ENCODE measurements around the gene UBE2N.
A peak's percentile ranks its signal among the peaks of the same experiment; 100 is the strongest.

The UBE2N gene

DNA sequence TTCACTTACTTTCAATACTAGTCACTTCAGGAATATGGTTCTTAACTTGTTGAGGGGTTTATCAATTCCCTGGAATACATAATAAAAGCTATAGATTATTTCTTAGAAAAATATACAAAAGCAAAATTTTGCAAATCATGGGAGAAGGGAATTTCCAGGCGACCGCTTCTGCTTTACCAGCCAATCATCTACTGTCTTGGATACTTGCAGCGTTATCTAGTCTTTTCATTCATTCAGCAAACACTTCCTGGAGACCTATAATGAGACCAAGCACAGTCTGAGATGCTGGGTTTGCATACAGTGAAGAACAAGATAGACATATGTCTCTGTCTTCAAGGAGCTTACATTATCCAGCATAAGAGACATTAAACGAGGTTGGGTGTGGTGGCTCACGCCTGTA is 24.1 kb upstream of the UBE2N start:
- H3K79me2 ChIP-seq (ENCODE audit: insufficient read depth, low read length), result peaks cover 34% of the 10 kb centered on the region
- H3K4me3 ChIP-seq (ENCODE audit: low read length, poor library complexity, severe bottlenecking), result no peak overlapping the region
- H3K4me1 ChIP-seq (ENCODE audit: insufficient read depth, low read length, poor library complexity, severe bottlenecking), result peaks cover 25% of the 10 kb centered on the region
- H3K9ac ChIP-seq (ENCODE audit: low read depth, low read length, poor library complexity, severe bottlenecking), result no peak overlapping the region
- no peaks in the 10 kb centered on the region for H3K9me2 ChIP-seq (replicated peaks; ENCODE audit: low read depth, low read length)
- H3K36me3 ChIP-seq (ENCODE audit: insufficient read depth, low read length), result no peaks in the 10 kb centered on the region
- H3K4me2 ChIP-seq (ENCODE audit: low read depth, low read length, poor library complexity, severe bottlenecking), result no peak overlapping the region
- peaks cover 28% of the 10 kb centered on the region for H4K20me1 ChIP-seq (ENCODE audit: insufficient read depth, low read length, poor library complexity, severe bottlenecking)
- no peaks in the 10 kb centered on the region for H3K9me3 ChIP-seq (ENCODE audit: insufficient read depth, low read depth, low read length)
- no peaks in the 10 kb centered on the region for H3F3A ChIP-seq (ENCODE audit: low read depth)
- no peaks in the 10 kb centered on the region for H3K27me3 ChIP-seq (ENCODE audit: insufficient read depth, low read length, poor library complexity, severe bottlenecking)
- TF ChIP-seq EZH2phosphoT487 (IDR thresholded peaks at IDR 0.05; ENCODE audit: borderline replicate concordance), result no peak
- H2AFZ ChIP-seq (ENCODE audit: low read length), result no peak overlapping the region

- TF ChIP-seq, protein P1, sequence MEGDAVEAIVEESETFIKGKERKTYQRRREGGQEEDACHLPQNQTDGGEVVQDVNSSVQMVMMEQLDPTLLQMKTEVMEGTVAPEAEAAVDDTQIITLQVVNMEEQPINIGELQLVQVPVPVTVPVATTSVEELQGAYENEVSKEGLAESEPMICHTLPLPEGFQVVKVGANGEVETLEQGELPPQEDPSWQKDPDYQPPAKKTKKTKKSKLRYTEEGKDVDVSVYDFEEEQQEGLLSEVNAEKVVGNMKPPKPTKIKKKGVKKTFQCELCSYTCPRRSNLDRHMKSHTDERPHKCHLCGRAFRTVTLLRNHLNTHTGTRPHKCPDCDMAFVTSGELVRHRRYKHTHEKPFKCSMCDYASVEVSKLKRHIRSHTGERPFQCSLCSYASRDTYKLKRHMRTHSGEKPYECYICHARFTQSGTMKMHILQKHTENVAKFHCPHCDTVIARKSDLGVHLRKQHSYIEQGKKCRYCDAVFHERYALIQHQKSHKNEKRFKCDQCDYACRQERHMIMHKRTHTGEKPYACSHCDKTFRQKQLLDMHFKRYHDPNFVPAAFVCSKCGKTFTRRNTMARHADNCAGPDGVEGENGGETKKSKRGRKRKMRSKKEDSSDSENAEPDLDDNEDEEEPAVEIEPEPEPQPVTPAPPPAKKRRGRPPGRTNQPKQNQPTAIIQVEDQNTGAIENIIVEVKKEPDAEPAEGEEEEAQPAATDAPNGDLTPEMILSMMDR (conservative IDR thresholded peaks at IDR 0.05; ENCODE audit: low read length), result no peak
- TF ChIP-seq EZH2phosphoT487 (IDR thresholded peaks at IDR 0.05; ENCODE audit: borderline replicate concordance), result no peak
Observed at GRCh38 chr12:93461503-93461902, 19.8 kb upstream of the UBE2N start.

DNA sequence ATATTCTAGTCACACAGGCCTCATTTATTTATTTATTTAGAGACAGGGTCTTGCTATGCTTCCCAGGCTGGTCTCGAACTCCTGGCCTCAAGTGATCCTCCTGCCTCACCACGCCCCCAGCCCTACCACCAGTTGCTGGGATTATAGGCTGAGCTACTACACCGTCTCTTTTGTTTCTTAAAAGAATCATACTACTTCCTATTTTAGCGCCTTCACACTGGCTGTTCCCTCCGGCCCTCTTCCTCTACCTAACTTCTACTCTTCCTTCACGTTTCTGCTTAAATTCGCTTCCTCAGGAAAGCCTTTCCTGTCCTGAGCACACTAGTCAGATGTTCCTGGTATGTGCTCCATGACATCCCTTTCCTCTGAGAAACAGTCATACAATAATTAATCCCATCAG is 19.2 kb upstream of the UBE2N start:
- Histone ChIP-seq H3K4me1 (ENCODE audit: insufficient read depth, low read length, poor library complexity, severe bottlenecking) (peaks cover 5% of the 10 kb centered on the region), H3K36me3 (ENCODE audit: insufficient read depth, low read length) (no peaks in the 10 kb centered on the region), H3K9ac (ENCODE audit: low read depth, low read length, poor library complexity, severe bottlenecking) (no peak overlapping the region), H3K4me2 (ENCODE audit: low read depth, low read length, poor library complexity, severe bottlenecking) (no peak overlapping the region), H3K9me3 (ENCODE audit: insufficient read depth, low read depth, low read length) (no peaks in the 10 kb centered on the region), H4K20me1 (ENCODE audit: insufficient read depth, low read length, poor library complexity, severe bottlenecking) (no peaks in the 10 kb centered on the region), H3K27me3 (ENCODE audit: insufficient read depth, low read length, poor library complexity, severe bottlenecking) (no peaks in the 10 kb centered on the region), H3K9me2 (replicated peaks; ENCODE audit: low read depth, low read length) (no peaks in the 10 kb centered on the region), H3F3A (ENCODE audit: low read depth) (no peaks in the 10 kb centered on the region), H2AFZ (ENCODE audit: low read length) (peak overlapping the region; percentile 24; the same call in 1 of the 2 replicates), H3K79me2 (ENCODE audit: insufficient read depth, low read length) (no peaks in the 10 kb centered on the region), H3K4me3 (ENCODE audit: low read length, poor library complexity, severe bottlenecking) (no peak overlapping the region)
- no peak for TF ChIP-seq EZH2phosphoT487 (IDR thresholded peaks at IDR 0.05; ENCODE audit: borderline replicate concordance)
- TF ChIP-seq, protein P1 (conservative IDR thresholded peaks at IDR 0.05; ENCODE audit: low read length), result no peak

More at GRCh38 chr12:93461503-93461902, 19.8 kb upstream of the UBE2N start:
- Histone ChIP-seq H3K4me2 (ENCODE audit: low read depth, low read length, poor library complexity, severe bottlenecking) (no peak overlapping the region), H3K79me2 (ENCODE audit: insufficient read depth, low read length) (no peaks in the 10 kb centered on the region), H3K4me1 (ENCODE audit: insufficient read depth, low read length, poor library complexity, severe bottlenecking) (peaks cover 5% of the 10 kb centered on the region), H2AFZ (ENCODE audit: low read length) (no peak overlapping the region), H3K9me3 (ENCODE audit: insufficient read depth, low read depth, low read length) (no peaks in the 10 kb centered on the region), H3K36me3 (ENCODE audit: insufficient read depth, low read length) (no peaks in the 10 kb centered on the region), H3K4me3 (ENCODE audit: low read length, poor library complexity, severe bottlenecking) (no peak overlapping the region), H3F3A (ENCODE audit: low read depth) (no peaks in the 10 kb centered on the region), H3K9me2 (replicated peaks; ENCODE audit: low read depth, low read length) (no peaks in the 10 kb centered on the region), H3K27me3 (ENCODE audit: insufficient read depth, low read length, poor library complexity, severe bottlenecking) (no peaks in the 10 kb centered on the region), H4K20me1 (ENCODE audit: insufficient read depth, low read length, poor library complexity, severe bottlenecking) (no peaks in the 10 kb centered on the region), H3K9ac (ENCODE audit: low read depth, low read length, poor library complexity, severe bottlenecking) (no peak overlapping the region)

- Histone ChIP-seq H3K4me1 (ENCODE audit: insufficient read depth, low read length, poor library complexity, severe bottlenecking) (peaks cover 5% of the 10 kb centered on the region), H3K36me3 (ENCODE audit: insufficient read depth, low read length) (no peaks in the 10 kb centered on the region), H3K79me2 (ENCODE audit: insufficient read depth, low read length) (no peaks in the 10 kb centered on the region), H3K9me3 (ENCODE audit: insufficient read depth, low read depth, low read length) (no peaks in the 10 kb centered on the region), H3F3A (ENCODE audit: low read depth) (no peaks in the 10 kb centered on the region), H3K4me3 (ENCODE audit: low read length, poor library complexity, severe bottlenecking) (no peak overlapping the region), H2AFZ (ENCODE audit: low read length) (peak overlapping the region; percentile 82), H4K20me1 (ENCODE audit: insufficient read depth, low read length, poor library complexity, severe bottlenecking) (no peaks in the 10 kb centered on the region), H3K4me2 (ENCODE audit: low read depth, low read length, poor library complexity, severe bottlenecking) (no peak overlapping the region), H3K27me3 (ENCODE audit: insufficient read depth, low read length, poor library complexity, severe bottlenecking) (no peaks in the 10 kb centered on the region), H3K9ac (ENCODE audit: low read depth, low read length, poor library complexity, severe bottlenecking) (no peak overlapping the region), H3K9me2 (replicated peaks; ENCODE audit: low read depth, low read length) (no peaks in the 10 kb centered on the region)
- TF ChIP-seq EZH2phosphoT487 (IDR thresholded peaks at IDR 0.05; ENCODE audit: borderline replicate concordance), result no peak
- TF ChIP-seq, protein P1 (conservative IDR thresholded peaks at IDR 0.05; ENCODE audit: low read length), result no peak
Observed at GRCh38 chr12:93460003-93460402, 18.3 kb upstream of the UBE2N start.

All from Loucy (cell line).